Fibroblast of mammary gland (primary cell): ENCODE measurements around the gene HADH.
A peak's percentile ranks its signal among the peaks of the same experiment; 100 is the strongest.

Experiments
- DNase-seq: peaks from one replicate; pipeline ENCODE4 v3.0.0-alpha.2; 2010; ENCODE audit warnings: low read depth
- H3K4me3 ChIP-seq: 2 replicates; pipeline ENCODE4 v1.5.1; 2011; ENCODE audit warnings: low read depth, mild to moderate bottlenecking, low read length, moderate library complexity; ENCODE audit not compliant: control insufficient read depth
- TF ChIP-seq, protein P1 (sequence below): conservative IDR thresholded peaks from 2 replicates; pipeline ENCODE4 v1.5.1; 2011; ENCODE audit warnings: low read depth, low read length, inconsistent platforms; ENCODE audit not compliant: control insufficient read depth, insufficient read depth

HADH gene

DNA sequence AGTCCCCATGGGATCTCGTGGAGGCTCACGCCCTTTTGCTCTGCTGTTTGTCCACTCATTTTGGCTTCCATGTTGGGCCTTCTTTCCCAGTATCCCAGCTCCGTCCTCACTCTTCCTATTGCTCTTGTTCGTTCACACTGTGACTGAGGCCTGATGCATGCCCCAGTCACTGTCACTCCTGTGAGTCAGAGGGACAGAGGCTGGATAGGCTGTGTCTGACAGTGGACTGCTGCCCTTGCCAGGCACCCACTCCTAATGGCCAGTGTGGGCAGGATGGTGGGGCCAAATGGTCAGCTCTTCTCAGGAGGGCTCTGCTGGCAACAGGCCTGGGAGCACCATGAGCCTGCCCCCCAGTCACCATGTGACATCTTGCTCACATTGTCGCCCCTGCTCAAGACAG is 40.0 kb downstream of the HADH start:
- no peak overlapping the region for H3K4me3 ChIP-seq
- peak; percentile 74 for DNase-seq
- TF ChIP-seq, protein P1, sequence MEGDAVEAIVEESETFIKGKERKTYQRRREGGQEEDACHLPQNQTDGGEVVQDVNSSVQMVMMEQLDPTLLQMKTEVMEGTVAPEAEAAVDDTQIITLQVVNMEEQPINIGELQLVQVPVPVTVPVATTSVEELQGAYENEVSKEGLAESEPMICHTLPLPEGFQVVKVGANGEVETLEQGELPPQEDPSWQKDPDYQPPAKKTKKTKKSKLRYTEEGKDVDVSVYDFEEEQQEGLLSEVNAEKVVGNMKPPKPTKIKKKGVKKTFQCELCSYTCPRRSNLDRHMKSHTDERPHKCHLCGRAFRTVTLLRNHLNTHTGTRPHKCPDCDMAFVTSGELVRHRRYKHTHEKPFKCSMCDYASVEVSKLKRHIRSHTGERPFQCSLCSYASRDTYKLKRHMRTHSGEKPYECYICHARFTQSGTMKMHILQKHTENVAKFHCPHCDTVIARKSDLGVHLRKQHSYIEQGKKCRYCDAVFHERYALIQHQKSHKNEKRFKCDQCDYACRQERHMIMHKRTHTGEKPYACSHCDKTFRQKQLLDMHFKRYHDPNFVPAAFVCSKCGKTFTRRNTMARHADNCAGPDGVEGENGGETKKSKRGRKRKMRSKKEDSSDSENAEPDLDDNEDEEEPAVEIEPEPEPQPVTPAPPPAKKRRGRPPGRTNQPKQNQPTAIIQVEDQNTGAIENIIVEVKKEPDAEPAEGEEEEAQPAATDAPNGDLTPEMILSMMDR: no peak

DNA sequence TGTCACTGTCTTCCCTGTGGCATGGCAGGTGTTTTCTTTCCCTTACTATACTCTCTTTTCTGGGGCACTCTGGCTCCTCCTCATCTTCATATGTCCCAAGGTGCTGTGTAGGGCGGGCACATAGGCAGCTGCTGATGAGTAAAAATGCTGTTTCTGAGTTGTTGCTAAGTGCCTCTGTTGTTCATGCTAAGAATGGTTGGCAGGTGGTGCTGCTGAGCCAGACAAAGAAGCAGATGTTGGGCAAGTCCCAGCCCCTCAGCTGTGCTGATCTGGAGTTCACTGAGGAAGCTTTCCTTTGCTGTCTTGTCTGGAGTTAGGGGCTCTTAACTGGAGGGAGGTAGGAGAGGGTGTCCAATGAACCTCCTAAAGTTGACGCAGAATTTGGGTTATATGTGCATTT is 40.6 kb downstream of the HADH start:
- DNase-seq: peak; percentile 78
- TF ChIP-seq, protein P1: peak; percentile 56

DNA sequence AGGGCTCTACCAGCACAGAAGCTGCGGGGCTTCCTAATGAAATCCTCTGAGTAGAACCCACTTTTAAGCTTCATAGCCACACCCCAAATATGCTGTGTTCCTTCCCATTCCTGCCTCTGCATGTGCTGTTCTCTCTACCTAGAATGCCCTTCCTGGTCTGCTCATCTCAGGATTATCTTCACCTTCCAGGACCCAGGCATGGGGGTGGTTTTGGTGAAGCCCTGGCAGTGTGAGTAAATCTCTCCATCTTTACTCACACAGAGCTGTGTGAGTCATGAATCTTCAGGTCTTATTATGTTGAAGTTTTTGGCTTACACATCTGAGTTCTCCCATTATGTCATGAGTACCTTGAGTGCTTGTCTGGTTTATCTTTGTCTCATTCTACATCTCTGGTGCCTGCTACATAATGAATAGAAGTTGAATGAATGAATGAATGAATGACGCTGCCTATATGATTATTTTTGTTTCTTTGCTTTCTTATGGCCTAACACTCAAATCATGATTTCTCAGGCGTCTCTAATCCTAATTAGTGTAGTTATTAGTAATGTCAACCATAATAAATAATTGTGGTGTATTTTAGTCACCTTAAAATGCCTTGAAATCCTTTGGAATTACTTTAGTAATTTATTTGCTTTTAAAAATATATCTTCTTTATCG is 41.9 kb downstream of the HADH start:
- peak; percentile 55 for DNase-seq
- TF ChIP-seq, protein P1: no peak
- H3K4me3 ChIP-seq: no peak overlapping the region

More for the DNA sequence above, 40.6 kb downstream of the HADH start:
- H3K4me3 ChIP-seq: no peak overlapping the region

DNA sequence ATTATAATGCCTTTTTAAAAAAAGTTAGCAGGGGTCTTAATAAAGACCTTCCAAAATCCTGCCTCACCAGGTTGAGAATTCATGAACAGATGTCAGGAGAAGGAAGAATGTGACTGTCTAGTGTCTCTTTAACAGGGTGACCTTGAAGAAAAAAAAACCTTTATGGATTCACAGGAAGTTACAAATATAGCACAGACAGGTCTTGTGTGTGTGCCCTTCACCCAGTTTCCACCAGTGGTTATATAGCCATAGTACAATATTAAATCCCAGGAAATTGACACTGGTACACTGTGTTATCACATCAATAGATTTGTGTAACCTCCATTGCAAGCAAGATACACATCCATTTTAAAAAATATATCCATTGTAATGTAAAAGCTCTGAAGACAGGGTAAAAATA is 43.7 kb downstream of the HADH start:
- TF ChIP-seq, protein P1: no peak
- no peak for DNase-seq
- H3K4me3 ChIP-seq: no peak overlapping the region

DNA sequence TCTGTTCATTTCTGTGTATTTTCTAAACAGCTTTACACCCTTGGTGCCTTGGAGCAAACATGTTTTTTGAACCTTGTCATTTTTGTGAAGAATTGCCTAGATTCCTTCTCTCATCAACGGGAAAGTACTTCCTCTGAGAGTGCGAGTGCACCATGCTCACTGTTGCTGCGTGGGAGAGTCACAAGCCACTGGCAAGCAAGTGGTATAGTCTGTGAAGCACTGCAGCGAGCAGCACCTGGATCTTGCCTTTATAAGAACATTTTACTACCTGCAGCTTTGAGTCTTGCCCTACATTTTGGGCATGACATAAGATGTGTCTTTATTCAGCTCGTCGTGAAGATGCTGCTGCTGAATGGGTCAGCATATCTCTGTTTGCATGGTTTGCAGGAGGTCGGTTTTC is 44.9 kb downstream of the HADH start:
- TF ChIP-seq, protein P1: no peak
- no peak overlapping the region for H3K4me3 ChIP-seq
- no peak for DNase-seq

DNA sequence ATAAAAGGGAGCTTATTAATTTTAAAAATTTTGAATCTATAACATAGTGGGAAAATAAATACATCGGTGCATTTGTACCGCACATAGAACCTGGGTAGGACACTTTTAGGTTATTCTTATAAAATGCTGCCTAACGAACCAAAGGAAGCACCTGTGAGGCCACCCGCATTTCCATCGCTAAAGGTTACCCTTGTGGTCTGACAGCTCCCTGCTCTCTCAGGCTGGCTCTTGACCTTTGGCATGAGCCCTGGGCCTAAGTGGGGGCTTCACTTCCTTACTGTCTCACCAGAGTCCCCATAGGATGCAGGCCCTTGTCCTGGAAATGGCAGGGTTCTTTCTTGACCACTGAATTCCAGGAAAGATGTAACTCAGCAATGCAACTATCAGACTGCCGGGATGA is 46.0 kb downstream of the HADH start:
- DNase-seq: no peak
- TF ChIP-seq, protein P1: no peak
- H3K4me3 ChIP-seq: no peak overlapping the region

DNA sequence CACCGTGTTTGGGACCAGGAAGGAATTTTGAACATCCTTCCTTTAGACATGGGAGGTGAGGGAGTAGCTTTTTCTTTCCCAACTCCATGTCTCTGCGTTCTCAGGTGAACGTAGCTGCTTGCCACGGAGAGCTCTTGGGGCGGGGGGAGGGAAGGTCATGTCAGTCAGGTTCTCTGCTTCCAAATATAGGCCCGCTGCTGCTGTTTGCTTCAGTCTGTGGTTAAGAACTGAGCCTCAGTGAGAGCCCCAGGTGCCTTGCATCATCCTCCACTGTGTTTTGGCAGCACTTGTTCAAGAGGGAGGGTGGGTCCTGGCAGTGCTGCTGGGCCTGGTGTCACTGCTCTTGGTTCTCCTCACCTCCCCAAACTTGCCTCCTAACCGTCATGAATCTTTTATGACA is 46.5 kb downstream of the HADH start:
- TF ChIP-seq, protein P1: no peak
- no peak for DNase-seq
- no peak overlapping the region for H3K4me3 ChIP-seq
